OCI-LY3 (cell line): Measurements from ENCODE around the gene PMVK.

Experiments
- H2AFZ ChIP-seq: fragments of 200-600, 300-600 bp; shearing (Covaris generic); 2 replicates; pipeline ENCODE4 v1.6.0; 2014; ENCODE audit warnings: antibody characterized with exemption, low read depth, low read length
- H3K27ac ChIP-seq: fragments of 200-600, 300-600 bp; sonication (generic); 2 replicates; pipeline ENCODE4 v1.5.1; 2014; ENCODE audit warnings: mild to moderate bottlenecking, low read length, moderate library complexity, mixed read lengths
- H3K27me3 ChIP-seq: fragments of 200-600, 300-600 bp; sonication (generic); 2 replicates; pipeline ENCODE4 v1.6.1; 2014; ENCODE audit warnings: low read depth, low read length, mixed read lengths
- H3K36me3 ChIP-seq: fragments of 200-600, 300-600 bp; sonication (generic); replicated peaks from 2 replicates; pipeline ENCODE3; 2014; ENCODE audit warnings: low read depth, low read length, mixed read lengths
- H3K4me1 ChIP-seq: fragments of 300-600, 200-600 bp; sonication (generic); 2 replicates; pipeline ENCODE4 v1.6.1; 2014; ENCODE audit warnings: low read length, mixed read lengths
- H3K4me2 ChIP-seq: fragments of 200-600, 300-600 bp; sonication (generic); 2 replicates; pipeline ENCODE4 v1.6.1; 2014; ENCODE audit warnings: low read length, mixed read lengths
- H3K4me3 ChIP-seq: fragments of 300-600, 200-600 bp; sonication (generic); 2 replicates; pipeline ENCODE4 v1.5.1; 2014; ENCODE audit warnings: antibody characterized with exemption, mild to moderate bottlenecking, low read length, moderate library complexity
- H3K79me2 ChIP-seq: fragments of 300-600, 200-600 bp; shearing (Covaris generic); 2 replicates; pipeline ENCODE4 v1.6.1; 2014; ENCODE audit warnings: mild to moderate bottlenecking, low read length, mixed read lengths
- H3K9ac ChIP-seq: fragments of 300-600, 200-600 bp; shearing (Covaris generic); 2 replicates; pipeline ENCODE4 v1.6.0; 2014; ENCODE audit warnings: mild to moderate bottlenecking, low read length, moderate library complexity
- H3K9me3 ChIP-seq: fragments of 200-600, 300-600 bp; shearing (Covaris generic); 2 replicates; pipeline ENCODE4 v1.6.1; 2014; ENCODE audit warnings: low read length, mixed read lengths; ENCODE audit not compliant: insufficient read depth
- H4K20me1 ChIP-seq: fragments of 200-600, 300-600 bp; sonication (generic); 2 replicates; pipeline ENCODE4 v1.6.1; 2016; ENCODE audit warnings: low read length, mixed read lengths; ENCODE audit not compliant: insufficient read depth
- CTCF ChIP-seq: fragments of 200-600, 300-600 bp; sonication (generic); IDR thresholded peaks from 2 replicates; pipeline ENCODE4 v1.5.1; 2014; ENCODE audit warnings: antibody characterized with exemption, low read length, low read depth
- EZH2phosphoT487 ChIP-seq: fragments of 200-600 bp; shearing (Covaris generic); IDR thresholded peaks from 2 replicates; pipeline ENCODE4 v1.6.1; 2018; ENCODE audit warnings: antibody characterized with exemption, mixed run types, low read depth

PMVK gene

GRCh38 chr1:154964359-154964758 is 27.8 kb upstream of the PMVK start:
- Histone ChIP-seq H3K4me1 (peaks cover 14% of the 10 kb centered on the region), H3K9me3 (no peaks in the 10 kb centered on the region), H3K36me3 (peaks cover 25% of the 10 kb centered on the region), H3K27me3 (no peaks in the 10 kb centered on the region), H3K27ac (no peak overlapping the region), H4K20me1 (peaks cover 7% of the 10 kb centered on the region; the same call in 1 of the 2 replicates), H3K4me2 (no peak overlapping the region), H3K4me3 (no peak overlapping the region), H3K9ac (no peak overlapping the region), H2AFZ (no peak overlapping the region), H3K79me2 (peaks cover 29% of the 10 kb centered on the region)
- TF ChIP-seq EZH2phosphoT487 (no peak), CTCF (no peak)

- no peaks in the 10 kb centered on the region for H3K9me3 ChIP-seq
- peaks cover 14% of the 10 kb centered on the region for H3K4me1 ChIP-seq
- H4K20me1 ChIP-seq = peaks cover 7% of the 10 kb centered on the region; the same call in 1 of the 2 replicates
- no peak overlapping the region for H3K4me3 ChIP-seq
- peaks cover 32% of the 10 kb centered on the region for H3K36me3 ChIP-seq
- no peak overlapping the region for H3K9ac ChIP-seq
- no peak overlapping the region for H3K27ac ChIP-seq
- no peak overlapping the region for H2AFZ ChIP-seq
- H3K79me2 ChIP-seq = peaks cover 31% of the 10 kb centered on the region
- TF ChIP-seq EZH2phosphoT487 (no peak), CTCF (no peak)
- H3K27me3 ChIP-seq = no peaks in the 10 kb centered on the region
- H3K4me2 ChIP-seq = no peak overlapping the region
Observed at GRCh38 chr1:154963643-154964042, 27.1 kb upstream of the PMVK start.

GRCh38 chr1:154962795-154963330 is 26.3 kb upstream of the PMVK start:
- Histone ChIP-seq H3K27ac (peak overlapping the region; percentile 73; the same call in 1 of the 2 replicates), H4K20me1 (peaks cover 7% of the 10 kb centered on the region; the same call in 1 of the 2 replicates), H3K4me1 (peaks cover 22% of the 10 kb centered on the region), H2AFZ (no peak overlapping the region), H3K9ac (peak overlapping the region; percentile 96), H3K4me2 (peak overlapping the region; percentile 95), H3K27me3 (no peaks in the 10 kb centered on the region), H3K36me3 (peaks cover 33% of the 10 kb centered on the region), H3K9me3 (no peaks in the 10 kb centered on the region), H3K4me3 (peak overlapping the region; percentile 92), H3K79me2 (peaks cover 31% of the 10 kb centered on the region)
- no peak for TF ChIP-seq CTCF
- TF ChIP-seq EZH2phosphoT487 = no peak

GRCh38 chr1:154962156-154962749 is 25.7 kb upstream of the PMVK start:
- Histone ChIP-seq H3K4me3 (peak overlapping the region; percentile 92), H3K9ac (peak overlapping the region; percentile 96), H3K4me1 (peaks cover 28% of the 10 kb centered on the region), H3K27me3 (no peaks in the 10 kb centered on the region), H3K4me2 (peak overlapping the region; percentile 95), H4K20me1 (peaks cover 7% of the 10 kb centered on the region; the same call in 1 of the 2 replicates), H2AFZ (peak overlapping the region; percentile 67; the same call in 1 of the 2 replicates), H3K36me3 (peaks cover 28% of the 10 kb centered on the region), H3K79me2 (peaks cover 31% of the 10 kb centered on the region), H3K27ac (peak overlapping the region; percentile 73), H3K9me3 (no peaks in the 10 kb centered on the region)
- TF ChIP-seq EZH2phosphoT487 (no peak), CTCF (no peak)
